ENCODE data around the gene TMEM125.

DNA sequence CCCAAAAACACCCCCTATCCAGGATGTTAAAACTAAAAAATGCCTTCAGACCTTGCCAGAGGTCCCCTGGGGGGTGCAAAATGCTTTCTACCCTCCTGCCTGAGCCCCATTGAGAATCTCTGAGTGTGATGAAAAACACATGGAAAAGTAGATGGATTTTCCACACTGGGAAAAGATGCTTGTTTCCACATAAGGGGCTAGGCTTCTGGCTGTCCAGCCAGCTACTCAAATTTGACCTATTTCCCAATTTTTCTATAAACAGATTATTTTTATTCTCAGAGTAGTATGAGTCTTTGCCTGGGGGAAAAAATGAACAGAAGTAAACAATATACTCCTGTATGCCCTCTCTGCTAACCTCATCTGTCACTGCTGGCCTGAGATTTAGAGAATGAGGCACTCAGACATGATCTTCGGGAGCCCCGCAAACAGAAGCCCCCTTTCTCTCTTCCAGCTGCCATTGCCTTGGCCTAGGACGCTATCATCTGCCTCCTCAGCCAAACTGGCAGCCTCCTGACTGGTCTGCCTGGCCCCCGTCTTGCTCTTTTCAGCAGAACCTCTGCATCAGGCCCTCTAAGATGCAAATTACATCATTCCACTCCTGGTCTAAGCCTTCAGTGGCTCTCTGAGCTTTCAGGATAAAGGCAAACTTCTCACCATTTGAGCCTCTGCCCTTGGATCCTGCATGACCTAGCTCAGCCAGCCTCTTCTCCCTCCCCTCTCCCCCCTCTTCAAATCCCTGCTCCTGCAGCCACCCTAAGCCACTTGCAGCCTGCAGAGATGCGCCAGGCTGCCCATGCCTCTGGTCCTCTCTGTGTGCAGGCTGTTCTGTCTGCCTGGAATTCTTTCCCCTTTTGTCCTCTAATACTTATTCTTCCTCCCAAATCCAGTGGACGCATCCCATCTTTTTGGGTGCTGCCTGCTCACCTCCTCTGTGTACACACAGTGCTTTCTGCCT lies 39.7 kb upstream of the TMEM125 start:
- TF ChIP-seq RAD21 (IDR thresholded peaks at IDR 0.05; ENCODE audit: low read depth) = no peak
- TF ChIP-seq TEAD4 (IDR thresholded peaks at IDR 0.05) = no peak
